Astrocyte (in vitro differentiated cells and primary cell): Measurements from ENCODE around the gene KBTBD12. TPM values are rescaled to one million over a fixed set of nuclear protein-coding genes. Genes with fewer than 3 reads are reported as not detected.

Experiments used
- DNase-seq: peaks from one replicate; pipeline ENCODE4 v3.0.0-alpha.2; 2010; ENCODE audit warnings: low read depth
- FAIRE-seq: peaks from 2 replicates; lab custom pipeline; 2011; peaks lifted over from hg19 to GRCh38; lab: Jason Lieb, UNC
- H2AFZ ChIP-seq: 2 replicates; pipeline ENCODE4 v1.6.0; 2012; ENCODE audit warnings: low read depth, low read length, inconsistent platforms
- H3K27ac ChIP-seq: 2 replicates; pipeline ENCODE4 v1.5.1; 2011; ENCODE audit warnings: low read depth, low read length, inconsistent platforms
- H3K27me3 ChIP-seq: 2 replicates; pipeline ENCODE4 v1.6.0; 2011; ENCODE audit warnings: low read length, inconsistent platforms; ENCODE audit not compliant: insufficient read depth
- H3K36me3 ChIP-seq: 2 replicates; pipeline ENCODE4 v1.5.1; 2011; ENCODE audit warnings: low read length, inconsistent platforms; ENCODE audit not compliant: insufficient read depth
- H3K4me1 ChIP-seq: 2 replicates; pipeline ENCODE4 v1.5.1; 2011; ENCODE audit warnings: low read length, inconsistent platforms; ENCODE audit not compliant: insufficient read depth
- H3K4me2 ChIP-seq: 2 replicates; pipeline ENCODE4 v1.6.0; 2012; ENCODE audit warnings: low read length, inconsistent platforms
- H3K4me3 ChIP-seq: 2 replicates; pipeline ENCODE4 v1.5.1; 2011; ENCODE audit warnings: low read depth, mild to moderate bottlenecking, low read length, inconsistent platforms; ENCODE audit not compliant: insufficient read depth
- H3K79me2 ChIP-seq: 2 replicates; pipeline ENCODE4 v1.6.0; 2012; ENCODE audit warnings: mild to moderate bottlenecking, low read length, inconsistent platforms; ENCODE audit not compliant: insufficient read depth
- H3K9ac ChIP-seq: 2 replicates; pipeline ENCODE4 v1.6.0; 2012; ENCODE audit warnings: mild to moderate bottlenecking, low read length, inconsistent platforms
- H3K9me3 ChIP-seq: 2 replicates; pipeline ENCODE4 v1.5.1; 2012; ENCODE audit warnings: low read depth, mild to moderate bottlenecking, low read length, inconsistent platforms; ENCODE audit not compliant: insufficient read depth
- H4K20me1 ChIP-seq: 2 replicates; pipeline ENCODE4 v1.6.0; 2012; ENCODE audit warnings: low read length, inconsistent platforms; ENCODE audit not compliant: insufficient read depth
- H3K27ac Mint-ChIP-seq: one replicate; pipeline ENCODE4 v1.8.0; 2021; ENCODE audit warnings: mild to moderate bottlenecking, mixed read lengths; ENCODE audit not compliant: unreplicated experiment
- H3K27me3 Mint-ChIP-seq: one replicate; pipeline ENCODE4 v1.8.0; 2021; ENCODE audit warnings: low read depth, mixed read lengths; ENCODE audit not compliant: unreplicated experiment
- H3K36me3 Mint-ChIP-seq: one replicate; pipeline ENCODE4 v1.8.0; 2021; ENCODE audit warnings: low read depth, mixed read lengths; ENCODE audit not compliant: unreplicated experiment
- H3K4me1 Mint-ChIP-seq: one replicate; pipeline ENCODE4 v1.8.0; 2021; ENCODE audit warnings: low read depth, mixed read lengths; ENCODE audit not compliant: unreplicated experiment
- H3K4me3 Mint-ChIP-seq: one replicate; pipeline ENCODE4 v1.8.0; 2021; ENCODE audit warnings: mild to moderate bottlenecking, moderate library complexity, mixed read lengths; ENCODE audit not compliant: unreplicated experiment
- H3K9me3 Mint-ChIP-seq: one replicate; pipeline ENCODE4 v1.8.0; 2021; ENCODE audit warnings: mild to moderate bottlenecking, mixed read lengths; ENCODE audit not compliant: unreplicated experiment
- CTCF ChIP-seq: IDR thresholded peaks from 2 replicates; pipeline ENCODE4 v1.5.1; 2011; ENCODE audit warnings: low read depth, mild to moderate bottlenecking, inconsistent platforms, low read length, moderate library complexity; ENCODE audit not compliant: insufficient read depth
- EZH2 ChIP-seq: IDR thresholded peaks from 2 replicates; pipeline ENCODE4 v1.6.1; 2012; ENCODE audit warnings: mild to moderate bottlenecking, low read length, inconsistent platforms; ENCODE audit not compliant: insufficient read depth
- total RNA-seq: library from RNA; stranded (reverse); gene quantifications from 2 replicates; pipeline ENCODE4 v1.2.1, GENCODE V29; 2021

The KBTBD12 gene
- total RNA-seq, 1 donor from 2014 or later: not detected

- TF ChIP-seq CTCF: no peak
- TF ChIP-seq EZH2: no peak
- Mint-ChIP-seq H3K36me3 (no peaks in the 10 kb centered on the region), H3K9me3 (peaks cover 2% of the 10 kb centered on the region), H3K27me3 (peaks cover 24% of the 10 kb centered on the region), H3K27ac (no peak overlapping the region), H3K4me3 (no peak overlapping the region), H3K4me1 (no peaks in the 10 kb centered on the region)
- no peaks in the 10 kb centered on the region for H3K79me2 ChIP-seq
- DNase-seq (no peak), FAIRE-seq (no peak)
- H4K20me1 ChIP-seq: no peaks in the 10 kb centered on the region
- no peak overlapping the region for H3K4me2 ChIP-seq
- H3K4me3 ChIP-seq: no peak overlapping the region
- H3K9me3 ChIP-seq: no peaks in the 10 kb centered on the region
- H3K27me3 ChIP-seq: peaks cover 20% of the 10 kb centered on the region
- no peak overlapping the region for H3K27ac ChIP-seq
- H3K9ac ChIP-seq: no peak overlapping the region
- H3K36me3 ChIP-seq: no peaks in the 10 kb centered on the region
- H3K4me1 ChIP-seq: no peaks in the 10 kb centered on the region
- no peak overlapping the region for H2AFZ ChIP-seq
Observed at GRCh38 chr3:128021768-128022372, 106.8 kb downstream of the KBTBD12 start.

- Mint-ChIP-seq H3K9me3 (peaks cover 2% of the 10 kb centered on the region), H3K4me3 (no peak overlapping the region), H3K27ac (no peak overlapping the region), H3K4me1 (no peaks in the 10 kb centered on the region), H3K27me3 (peaks cover 13% of the 10 kb centered on the region), H3K36me3 (no peaks in the 10 kb centered on the region)
- DNase-seq: no peak
- Histone ChIP-seq H3K4me1 (no peaks in the 10 kb centered on the region), H3K9ac (no peak overlapping the region), H3K4me2 (no peak overlapping the region), H3K36me3 (no peaks in the 10 kb centered on the region), H3K79me2 (no peaks in the 10 kb centered on the region), H4K20me1 (no peaks in the 10 kb centered on the region), H2AFZ (no peak overlapping the region), H3K27ac (no peak overlapping the region), H3K4me3 (no peak overlapping the region), H3K27me3 (peaks cover 4% of the 10 kb centered on the region), H3K9me3 (no peaks in the 10 kb centered on the region)
- FAIRE-seq: no peak
- no peak for TF ChIP-seq EZH2
- TF ChIP-seq CTCF: no peak
Observed at GRCh38 chr3:128033102-128033501, 118.1 kb downstream of the KBTBD12 start.

GRCh38 chr3:128036119-128036518 is 121.1 kb downstream of the KBTBD12 start:
- Mint-ChIP-seq H3K36me3 (no peaks in the 10 kb centered on the region), H3K4me3 (no peak overlapping the region), H3K9me3 (no peaks in the 10 kb centered on the region), H3K27ac (no peak overlapping the region), H3K27me3 (peaks cover 21% of the 10 kb centered on the region), H3K4me1 (no peaks in the 10 kb centered on the region)
- H3K36me3 ChIP-seq: no peaks in the 10 kb centered on the region
- no peak overlapping the region for H3K27ac ChIP-seq
- H3K27me3 ChIP-seq: peaks cover 15% of the 10 kb centered on the region
- FAIRE-seq (no peak), DNase-seq (no peak)
- H4K20me1 ChIP-seq: no peaks in the 10 kb centered on the region
- no peaks in the 10 kb centered on the region for H3K4me1 ChIP-seq
- TF ChIP-seq EZH2 (no peak), CTCF (no peak)
- no peaks in the 10 kb centered on the region for H3K79me2 ChIP-seq
- H2AFZ ChIP-seq: no peak overlapping the region
- no peak overlapping the region for H3K4me2 ChIP-seq
- no peak overlapping the region for H3K4me3 ChIP-seq
- no peak overlapping the region for H3K9ac ChIP-seq
- no peaks in the 10 kb centered on the region for H3K9me3 ChIP-seq
